GM15510 (cell line): ENCODE results near the gene LCN2.

Source experiments
- POLR2A ChIP-seq: IDR thresholded peaks from 3 replicates; pipeline ENCODE4 v1.6.1; 2011; ENCODE audit warnings: borderline replicate concordance; ENCODE audit not compliant: insufficient read length; ENCODE audit errors: extremely low read depth

Gene LCN2

DNA sequence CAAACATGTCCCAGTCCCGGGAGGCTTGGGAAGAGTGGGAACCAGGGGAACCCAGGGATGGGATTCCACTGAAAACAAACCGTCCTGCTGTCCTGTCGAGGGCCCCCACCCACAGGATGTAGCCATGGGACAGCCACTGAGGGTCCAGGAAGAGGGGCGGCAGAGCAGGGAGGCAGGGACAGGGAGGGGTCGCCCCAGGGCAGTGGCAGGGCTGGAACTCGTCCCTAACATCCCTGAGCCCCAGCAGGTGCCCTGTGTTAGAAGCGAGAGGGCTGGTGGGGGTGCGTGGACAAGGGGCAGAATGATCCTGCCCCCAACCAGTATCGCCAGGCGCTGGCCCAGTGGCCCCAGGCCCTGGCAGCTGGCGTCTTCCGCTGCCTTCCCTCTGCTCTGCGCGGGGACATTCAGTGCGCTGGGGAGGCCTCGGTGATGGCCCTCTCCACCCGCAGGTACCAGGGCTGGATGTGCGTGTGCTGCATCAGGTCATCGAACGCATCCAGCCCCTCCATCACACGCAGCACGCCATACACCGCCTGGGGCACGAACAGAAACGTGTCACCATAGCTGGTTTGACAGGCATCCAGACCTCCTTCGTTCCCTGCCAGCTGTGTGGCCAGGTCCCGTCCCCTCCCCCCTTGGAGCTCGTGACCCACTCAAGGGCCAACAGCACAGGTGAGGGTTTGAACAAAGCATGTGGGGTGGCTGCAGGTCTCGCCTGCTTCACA, 28.4 kb upstream of the LCN2 start:
- TF ChIP-seq POLR2A, result peak; percentile 14

DNA sequence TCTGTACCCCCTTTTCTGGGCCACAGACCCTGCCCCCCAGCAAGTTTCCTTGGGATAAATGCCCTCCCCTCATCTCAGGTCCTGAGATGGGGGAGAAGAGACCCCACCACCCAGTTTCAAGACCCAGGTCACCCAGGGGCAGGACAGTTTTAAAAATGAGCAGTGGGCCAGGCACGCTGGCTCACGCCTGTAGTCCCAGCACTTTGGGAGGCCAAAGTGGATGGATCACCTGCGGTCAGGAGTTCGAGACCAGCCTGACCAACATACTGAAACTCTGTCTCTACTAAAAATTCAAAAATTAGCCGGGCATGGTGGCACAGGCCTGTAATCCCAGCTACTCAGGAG, 27.8 kb upstream of the LCN2 start:
- no peak for TF ChIP-seq POLR2A

DNA sequence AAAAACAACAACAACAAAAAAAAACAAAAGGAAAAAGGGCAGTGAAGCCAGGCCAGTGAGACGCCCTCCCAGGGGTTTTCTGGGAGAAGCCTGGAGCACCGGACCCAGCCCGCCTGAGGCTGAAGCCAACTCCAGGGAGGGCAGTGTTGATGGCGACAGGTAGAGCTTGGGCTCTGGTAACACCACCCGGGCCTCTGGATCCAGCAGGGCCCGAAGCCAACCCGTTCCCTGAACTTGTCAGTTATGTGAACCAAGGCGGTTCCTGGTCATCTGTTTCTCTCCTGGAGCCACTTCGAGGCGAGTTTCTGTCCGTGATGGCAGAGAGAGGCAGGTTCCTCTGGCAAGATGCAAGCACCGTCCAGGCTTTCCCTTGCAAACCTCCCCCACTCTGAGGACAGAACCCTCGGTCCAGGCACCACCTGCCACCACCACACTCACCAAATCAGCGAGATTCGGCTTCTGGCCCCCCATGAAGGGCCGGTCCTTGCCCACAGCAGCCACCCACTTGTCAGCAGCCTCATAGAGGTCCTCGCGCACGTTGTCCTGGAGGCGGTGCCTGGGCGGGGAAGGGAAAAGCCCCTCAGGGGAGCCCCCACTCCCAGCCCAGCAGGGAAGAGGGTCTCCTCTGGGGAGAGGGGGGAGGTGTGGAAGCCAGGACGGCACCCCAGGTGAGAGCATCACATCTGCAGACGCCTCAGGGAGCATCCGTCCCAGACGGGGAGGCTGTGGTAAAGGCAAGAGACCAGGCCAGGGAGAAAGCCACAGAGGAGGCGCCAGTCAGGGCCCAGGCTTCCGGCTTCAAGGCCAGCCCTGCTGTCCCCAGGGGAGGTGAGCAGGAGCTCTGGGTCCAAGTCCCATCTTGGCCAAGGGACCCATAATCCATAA, 27.1 kb upstream of the LCN2 start:
- TF ChIP-seq POLR2A, result no peak

DNA sequence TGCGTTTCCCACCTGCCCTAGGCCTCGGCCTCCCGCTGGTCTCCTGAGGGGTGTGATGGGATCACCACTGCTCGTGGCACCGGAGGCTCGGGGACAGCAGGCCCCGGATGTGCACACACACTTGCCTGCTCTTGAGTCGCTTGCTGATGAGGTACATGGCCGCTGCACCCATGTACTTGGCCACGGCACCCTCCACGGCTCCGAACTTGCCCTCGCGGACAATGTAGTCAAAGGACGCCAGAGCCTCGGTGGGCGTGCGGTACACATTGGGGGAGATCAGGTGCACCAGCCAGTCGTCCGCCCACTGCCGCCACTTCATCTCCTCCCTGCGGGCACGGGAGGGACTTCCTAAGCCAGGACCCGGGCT, 26.5 kb upstream of the LCN2 start:
- no peak for TF ChIP-seq POLR2A

DNA sequence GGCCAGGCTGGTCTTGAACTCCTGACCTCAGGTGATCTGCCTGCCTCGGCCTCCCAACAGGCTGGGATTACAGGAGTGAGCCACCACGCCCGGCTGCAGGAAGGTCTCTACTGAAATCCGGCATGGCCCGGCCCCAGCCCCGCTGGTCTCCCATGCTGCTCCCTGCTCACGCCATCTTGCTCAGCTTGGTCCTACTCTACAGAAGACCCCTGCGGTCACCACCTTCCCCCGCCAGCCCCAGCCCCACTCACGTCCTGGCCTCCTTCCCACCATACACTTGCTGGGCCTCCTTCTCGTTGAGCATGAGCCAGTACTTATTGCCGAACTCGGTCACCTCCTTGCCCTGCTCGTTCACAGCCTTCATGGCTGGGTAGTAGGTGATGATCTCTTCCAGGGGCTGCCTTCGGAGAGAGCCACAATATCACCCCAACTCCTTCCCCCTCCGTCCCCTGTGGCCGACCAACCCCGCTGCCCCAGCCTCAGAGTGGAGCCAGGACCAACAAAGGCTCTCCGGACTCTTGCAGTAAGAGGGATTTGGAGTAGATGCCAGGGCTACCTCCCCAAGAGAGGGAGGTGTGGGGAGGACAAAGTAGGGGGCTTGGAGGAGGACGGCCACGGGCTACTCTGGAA, 25.7 kb upstream of the LCN2 start:
- TF ChIP-seq POLR2A, result no peak

DNA sequence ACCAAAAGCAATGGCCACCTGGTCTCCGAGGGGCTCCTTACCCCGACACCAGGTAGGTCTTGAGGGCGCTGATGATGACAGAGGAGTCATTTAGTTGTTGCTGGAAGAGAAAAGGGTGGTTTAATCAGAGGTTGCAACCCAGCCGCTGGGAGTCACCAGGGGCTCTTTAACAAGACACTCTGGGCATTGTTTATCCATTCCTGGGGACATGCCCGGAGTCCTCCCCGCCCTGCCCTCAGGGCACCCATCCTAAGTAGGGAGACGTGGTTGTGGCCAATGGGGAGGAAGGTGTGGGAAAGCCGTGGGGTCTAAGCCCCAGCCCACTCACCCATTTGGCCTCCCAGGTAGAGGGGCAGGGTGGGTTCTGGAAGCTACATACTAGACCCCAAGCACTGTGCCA, 24.8 kb upstream of the LCN2 start:
- TF ChIP-seq POLR2A, result no peak

DNA sequence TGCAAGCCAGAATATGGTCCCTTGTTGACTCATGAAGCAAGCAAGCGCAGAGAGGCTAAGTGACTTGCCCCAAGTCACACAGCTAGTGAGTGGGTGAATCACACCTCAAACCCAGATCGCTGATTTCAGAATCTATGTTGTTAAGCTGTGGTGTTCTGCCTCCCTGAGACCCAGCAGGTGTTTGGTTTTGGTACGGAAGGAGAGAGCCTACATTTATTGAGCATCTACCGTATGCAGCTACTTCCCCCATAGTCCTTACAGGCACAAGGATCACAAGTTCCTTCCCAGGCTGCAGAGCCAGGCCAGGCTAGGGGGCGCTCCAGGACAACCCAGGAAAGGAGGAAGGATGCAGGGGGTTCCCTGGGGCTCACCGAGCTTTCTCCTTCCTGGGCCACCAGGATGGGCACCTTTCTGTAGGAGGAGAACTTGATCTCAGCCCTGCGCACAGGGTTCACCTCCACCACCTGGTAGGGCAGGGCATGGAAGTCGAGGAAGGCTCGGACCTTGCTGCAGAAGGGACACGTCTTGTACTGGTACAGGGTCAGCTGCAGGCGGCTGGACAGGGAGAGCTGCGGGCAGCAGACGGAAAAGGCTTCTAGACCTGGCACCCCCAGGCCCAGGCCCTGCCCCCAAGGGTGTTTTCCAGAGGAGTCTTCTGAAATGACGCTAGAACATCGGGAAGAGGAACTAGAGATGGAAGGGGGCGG, 24.2 kb upstream of the LCN2 start:
- no peak for TF ChIP-seq POLR2A

DNA sequence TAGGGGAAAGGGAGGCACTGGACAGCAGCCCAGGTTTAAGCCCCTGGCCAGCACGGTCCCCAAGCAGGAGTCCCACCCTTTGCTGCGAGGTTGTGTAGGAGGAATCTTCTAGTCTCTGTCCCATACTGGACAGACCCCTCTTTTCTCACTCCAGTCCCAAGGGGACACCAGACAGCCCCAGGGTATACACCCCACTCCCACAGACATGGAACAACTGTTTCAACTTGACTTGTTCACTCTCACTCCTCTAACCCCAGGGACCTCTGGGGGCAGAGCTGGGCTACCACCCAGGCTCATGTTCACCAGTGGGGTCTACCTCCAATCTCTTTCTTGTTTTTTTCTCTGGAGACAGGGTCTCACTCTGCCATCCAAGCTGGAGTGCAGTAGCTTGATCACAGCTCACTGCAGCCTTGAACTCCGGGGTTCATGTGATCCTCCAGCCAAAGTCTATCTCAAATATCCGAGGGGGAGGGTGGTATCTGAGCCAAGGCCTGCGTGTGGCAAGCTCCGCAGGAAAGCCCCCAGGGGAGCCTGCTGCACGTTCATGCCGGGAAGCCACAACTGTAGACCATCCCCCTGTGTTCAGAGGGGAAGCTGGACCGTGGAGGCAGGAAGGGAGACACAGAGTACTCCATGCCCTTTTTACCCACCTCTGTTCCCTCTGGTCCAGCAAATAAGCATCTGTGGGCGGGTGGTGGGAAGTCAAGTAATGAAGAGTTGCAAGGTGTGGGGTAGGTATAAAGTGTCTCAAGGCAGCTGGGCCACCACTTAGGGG, 23.5 kb upstream of the LCN2 start:
- TF ChIP-seq POLR2A, result no peak

DNA sequence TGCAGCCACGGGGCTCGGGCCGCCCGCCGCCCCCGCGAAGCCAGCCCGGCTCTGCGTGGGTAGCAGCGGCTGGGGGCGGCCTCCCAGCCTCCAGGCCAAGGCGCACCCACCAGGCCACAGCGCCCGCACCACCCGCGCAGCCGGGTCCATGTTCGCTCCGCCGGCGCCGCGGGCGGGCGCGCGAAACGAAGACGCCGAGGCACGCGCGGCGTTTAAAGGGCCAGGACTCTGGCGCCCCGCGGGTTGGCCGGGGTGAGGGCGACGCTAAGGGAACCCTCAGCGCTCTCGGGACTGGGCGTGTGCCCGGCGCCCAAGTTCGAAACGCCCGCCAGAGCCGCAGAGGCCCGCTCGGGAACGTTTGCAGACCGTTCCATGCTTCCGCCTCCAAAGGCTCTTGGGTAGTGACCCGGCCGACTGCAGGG, 21.7 kb upstream of the LCN2 start, which contains the start of gene PTGES2:
Gene PTGES2 (minus strand): TSS at position 162 of the 422 bp plus-strand sequence. CDS start 12 bp downstream, at position 150.
- peak; percentile 47 for TF ChIP-seq POLR2A

DNA sequence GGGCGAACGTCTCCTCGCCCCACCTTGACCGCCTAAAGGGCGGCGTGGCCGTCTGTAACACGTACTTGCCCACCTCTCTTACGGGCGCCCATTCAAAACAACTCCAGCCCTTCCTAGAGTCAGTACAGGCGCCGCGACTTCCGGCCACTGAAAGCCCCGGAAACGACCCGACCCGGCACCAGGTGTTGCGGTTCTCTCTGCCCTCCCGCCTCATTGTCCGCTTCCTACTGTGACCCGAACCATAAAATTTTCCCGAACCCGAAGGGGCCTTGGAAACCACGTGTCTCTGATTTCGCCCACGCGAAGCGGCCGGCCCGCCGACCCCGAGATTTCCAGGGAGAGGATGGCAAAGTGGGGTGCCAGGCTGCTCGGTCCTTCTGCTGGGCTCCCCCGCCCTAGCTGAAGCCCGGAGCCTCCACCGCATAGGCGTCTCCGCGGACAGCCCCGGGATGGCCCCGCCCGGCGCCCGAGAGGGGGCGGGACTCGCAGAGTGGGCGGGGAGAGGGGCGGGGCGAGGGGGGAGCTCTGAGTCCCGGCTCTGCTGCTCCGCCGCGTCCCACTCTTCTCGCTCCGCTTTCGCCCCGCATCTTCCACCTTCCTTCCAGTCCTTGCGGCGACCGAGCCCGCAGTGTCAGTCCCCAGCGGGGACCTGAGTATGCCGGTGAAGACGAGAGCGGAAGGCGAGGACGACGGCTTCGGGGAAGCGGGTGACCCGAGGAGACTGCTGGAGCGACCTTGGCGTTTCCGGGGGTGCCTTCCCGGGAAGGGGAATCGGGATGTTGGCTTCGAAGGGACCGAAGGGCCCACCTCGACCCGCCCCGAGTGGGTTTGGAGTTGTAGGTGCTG, 21.0 kb upstream of the LCN2 start:
- TF ChIP-seq POLR2A, result no peak

DNA sequence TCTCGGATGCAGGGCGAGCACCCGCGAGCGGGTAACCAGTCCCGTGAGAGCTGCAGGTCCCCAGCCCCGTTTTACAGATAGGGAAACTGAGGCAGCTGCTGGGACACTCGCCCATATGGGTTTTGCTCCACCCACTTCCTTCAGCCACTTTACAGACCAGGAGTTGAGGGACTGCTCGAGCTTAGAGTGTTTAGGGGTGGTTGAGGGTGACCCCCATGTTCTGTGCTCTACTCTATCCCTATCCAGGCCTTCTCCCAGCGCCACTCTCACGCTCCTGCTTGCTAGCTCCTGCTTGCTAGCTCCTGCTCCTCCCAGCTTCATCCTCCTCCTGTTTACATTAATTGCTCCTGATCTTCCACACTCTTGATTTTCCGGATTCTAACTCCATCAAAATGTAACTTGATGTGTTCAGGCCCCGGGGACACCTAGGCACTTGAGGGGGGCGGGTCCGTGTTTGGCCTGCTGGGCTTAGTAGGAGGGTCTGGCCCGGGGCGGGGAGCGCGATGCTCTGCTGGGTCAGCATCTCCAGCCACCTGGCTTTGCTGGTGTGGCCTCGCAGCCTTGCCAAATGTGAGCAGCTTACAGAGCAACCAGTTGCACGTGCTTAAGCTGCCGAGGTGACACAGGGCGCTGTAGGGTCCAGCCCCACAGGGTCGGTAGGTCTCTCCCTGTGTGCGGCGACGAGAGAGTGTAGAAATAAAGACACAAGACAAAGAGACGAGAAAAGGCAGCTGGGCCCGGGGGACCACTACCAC, 20.2 kb upstream of the LCN2 start:
- TF ChIP-seq POLR2A, result no peak

DNA sequence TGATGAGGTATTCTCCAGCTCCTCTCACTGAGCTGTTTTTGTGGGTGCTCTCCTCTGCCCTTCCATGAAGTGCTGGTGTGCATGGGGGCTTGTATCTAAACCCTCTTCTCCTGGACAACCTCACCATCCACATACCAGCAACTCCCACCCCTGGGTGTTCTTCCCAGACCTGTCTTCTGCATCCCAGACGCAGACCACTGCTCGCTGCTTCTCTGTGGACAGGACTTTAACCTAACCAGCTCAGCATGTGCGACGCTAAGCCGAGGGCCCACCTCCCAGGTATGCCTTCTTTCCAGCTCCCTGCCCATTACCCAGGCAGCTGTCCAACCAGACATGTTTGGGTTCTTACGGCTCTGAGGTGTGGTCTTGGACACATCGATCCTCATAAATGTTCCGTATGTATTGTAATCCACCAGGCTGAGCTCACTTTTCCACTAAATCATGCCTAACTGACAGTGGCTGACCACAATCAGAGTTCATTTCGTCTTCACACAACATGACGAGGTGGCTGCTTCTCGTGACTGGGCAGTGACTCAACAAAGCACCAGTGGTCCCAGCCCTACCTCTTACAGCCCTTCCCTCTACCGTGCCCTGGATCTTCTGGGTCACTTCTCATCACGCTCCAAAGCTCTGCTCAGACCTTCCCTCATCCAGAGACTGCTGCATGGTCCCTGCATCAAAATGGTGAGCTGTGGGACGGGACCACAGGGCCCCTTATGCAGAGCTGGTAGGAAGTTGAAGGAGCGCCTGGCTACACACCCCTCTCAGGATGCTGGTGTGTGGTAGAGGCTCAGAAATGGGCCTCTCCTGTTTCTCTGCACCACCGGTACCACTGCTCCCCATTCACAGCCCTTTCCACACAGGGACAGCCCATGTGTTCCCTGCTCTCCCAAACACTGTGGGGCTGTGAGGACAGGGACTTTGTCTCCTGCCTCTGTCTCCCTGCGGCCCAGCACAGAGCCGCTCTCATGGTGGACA, 12.1 kb upstream of the LCN2 start:
- no peak for TF ChIP-seq POLR2A

DNA sequence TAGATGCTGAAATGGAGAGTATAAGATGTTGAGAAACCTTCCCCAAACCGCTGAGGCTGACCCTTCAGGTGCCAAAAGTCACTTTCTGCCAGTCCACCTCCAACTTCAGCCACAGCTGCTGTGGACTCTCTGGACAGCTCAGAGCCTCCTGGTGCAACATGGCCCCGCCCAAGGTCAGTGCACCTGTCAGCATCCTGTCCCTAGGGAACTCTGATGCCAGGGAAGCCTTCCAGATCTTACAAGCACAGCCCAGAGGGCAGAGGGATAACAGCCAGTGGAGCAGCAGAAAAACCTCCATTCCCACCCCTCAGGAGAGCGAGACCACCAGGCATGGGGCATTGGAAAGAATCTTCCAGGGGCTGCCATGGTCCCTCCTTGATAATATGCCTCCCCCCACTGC, 11.3 kb upstream of the LCN2 start:
- TF ChIP-seq POLR2A, result no peak
